Activated CD8-positive, alpha-beta memory T cell treated with anti-CD3 and anti-CD28 coated beads, Interleukin-2, amount 50 U/mL, for 24 hours (primary cell): ENCODE measurements around the gene FBXO5.
A peak's percentile ranks its signal among the peaks of the same experiment; 100 is the strongest.
"Not testable (repeated sequence)": the region's sequence is repeated elsewhere in the genome, so short reads cannot be mapped to it uniquely, and the experiment has no call there.

Experiments used
- DNase-seq: peaks from one replicate; pipeline ENCODE4 v3.0.0-alpha.2; 2020; ENCODE audit errors: extremely low read depth

The FBXO5 gene, protein sequence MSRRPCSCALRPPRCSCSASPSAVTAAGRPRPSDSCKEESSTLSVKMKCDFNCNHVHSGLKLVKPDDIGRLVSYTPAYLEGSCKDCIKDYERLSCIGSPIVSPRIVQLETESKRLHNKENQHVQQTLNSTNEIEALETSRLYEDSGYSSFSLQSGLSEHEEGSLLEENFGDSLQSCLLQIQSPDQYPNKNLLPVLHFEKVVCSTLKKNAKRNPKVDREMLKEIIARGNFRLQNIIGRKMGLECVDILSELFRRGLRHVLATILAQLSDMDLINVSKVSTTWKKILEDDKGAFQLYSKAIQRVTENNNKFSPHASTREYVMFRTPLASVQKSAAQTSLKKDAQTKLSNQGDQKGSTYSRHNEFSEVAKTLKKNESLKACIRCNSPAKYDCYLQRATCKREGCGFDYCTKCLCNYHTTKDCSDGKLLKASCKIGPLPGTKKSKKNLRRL

DNA sequence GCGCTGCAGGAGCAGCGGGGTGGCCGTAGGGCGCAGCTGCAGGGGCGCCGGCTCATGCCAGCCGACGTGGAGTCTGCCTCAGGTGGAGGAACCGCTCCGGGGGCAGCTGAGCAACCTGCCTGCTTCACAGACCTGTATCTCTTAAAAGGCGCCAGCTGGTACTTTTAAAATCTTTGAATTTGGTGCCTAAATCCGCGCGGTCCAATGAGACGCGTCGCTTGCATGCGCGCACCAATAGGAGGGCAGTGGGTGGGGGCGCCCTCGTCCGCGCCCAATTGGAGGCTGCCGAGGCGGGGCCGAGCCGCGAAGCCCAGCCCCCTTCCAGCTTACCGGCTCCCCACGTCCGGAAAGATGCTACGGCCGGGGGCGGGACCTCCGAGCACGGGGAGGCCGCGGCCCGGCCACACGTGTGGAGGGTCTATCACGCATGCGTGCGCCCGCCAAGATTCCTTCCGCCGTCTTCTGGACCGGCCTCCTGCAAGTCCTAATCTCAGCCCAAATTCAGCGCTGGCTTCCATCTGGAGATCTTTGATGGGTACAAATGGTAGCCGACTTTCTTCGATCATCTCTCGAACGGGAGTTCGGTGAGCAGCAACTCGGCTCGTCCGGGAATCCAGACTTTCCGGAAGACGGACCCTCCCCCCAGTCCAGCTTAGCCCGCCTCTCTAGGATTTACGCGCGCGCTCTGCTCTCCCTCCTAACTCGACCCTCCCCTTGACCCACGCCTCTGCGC is at the start of gene FBXO5:
Gene FBXO5, minus strand, starts transcription at position 138 of the 733 bp plus-strand sequence. Its CDS starts 82 bp downstream, at position 56.
- DNase-seq: peak; percentile 90

DNA sequence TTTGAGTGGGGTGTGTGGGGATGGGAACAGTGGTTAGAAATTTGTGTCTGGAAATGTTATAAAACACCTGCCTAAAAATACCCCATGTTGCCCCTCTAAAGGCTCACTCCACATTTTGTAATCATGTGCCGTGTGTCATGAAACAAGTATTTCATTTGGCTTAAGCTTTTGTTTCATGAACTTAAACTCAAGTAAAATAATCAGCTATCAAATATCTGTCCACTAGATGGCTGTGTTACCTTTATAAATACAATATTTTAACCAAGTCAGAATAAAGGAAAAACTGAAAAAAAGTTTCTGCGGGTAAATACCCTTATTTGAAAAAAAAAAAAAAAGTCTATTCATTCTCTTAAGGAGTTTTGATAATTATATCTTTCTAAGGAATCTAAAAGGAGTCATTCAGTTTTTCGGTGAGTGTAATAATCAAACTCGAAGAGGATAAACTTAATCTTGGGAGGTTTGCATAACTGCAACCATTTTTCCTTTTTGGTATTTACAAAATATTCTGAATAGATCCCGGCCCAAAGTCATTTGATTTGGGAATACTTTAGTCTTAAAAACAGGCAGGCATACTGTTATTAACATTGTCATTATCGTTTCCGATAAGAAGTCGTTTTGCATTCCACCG is 49.5 kb upstream of the FBXO5 start:
- DNase-seq: no peak

DNA sequence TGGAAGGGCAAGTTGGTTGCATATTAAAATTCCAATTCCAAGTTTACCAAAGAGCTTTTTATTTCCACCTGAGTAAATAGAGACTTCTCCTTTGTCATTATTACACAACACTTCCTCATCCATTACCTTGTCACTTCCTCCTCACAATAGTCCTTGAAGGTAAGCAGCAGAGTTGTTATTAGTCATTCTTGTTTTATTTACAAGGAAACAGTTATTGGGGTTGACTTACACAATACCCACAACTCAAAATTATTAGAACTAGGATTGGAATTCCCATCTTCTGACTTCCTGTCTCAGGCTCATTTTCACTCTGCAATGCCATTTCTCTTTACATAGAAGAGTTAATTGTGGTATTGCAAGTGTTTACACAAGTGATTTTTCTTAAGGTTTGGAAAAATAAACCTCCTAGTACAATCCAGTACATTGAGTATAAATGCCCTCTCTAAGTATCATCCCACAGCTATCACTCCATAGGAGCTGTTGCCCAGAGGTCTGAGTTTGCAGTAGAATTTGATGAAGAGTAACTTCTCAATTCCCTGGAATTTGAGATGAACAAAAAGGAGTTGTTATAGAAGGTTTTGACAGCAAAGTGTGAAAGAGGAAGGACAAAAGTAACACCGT is 48.6 kb upstream of the FBXO5 start:
- DNase-seq: no peak

DNA sequence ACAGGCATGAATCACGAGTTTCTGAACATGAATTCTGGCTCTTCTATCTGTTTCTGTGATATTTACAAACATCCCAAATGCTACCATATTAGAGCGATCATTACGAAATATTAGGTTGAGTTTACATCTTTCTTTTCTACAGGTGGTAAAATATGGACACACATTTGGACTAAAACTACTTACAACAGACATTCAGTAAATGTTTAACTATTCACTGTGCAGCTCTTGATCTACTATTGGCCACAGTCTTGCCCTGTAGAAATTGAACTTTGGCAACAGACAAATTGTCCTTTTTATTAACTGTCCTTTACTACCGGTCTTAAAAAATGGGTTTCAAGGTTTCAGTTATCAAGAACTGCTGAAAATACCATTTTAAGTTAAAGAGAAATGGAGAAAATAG is 46.1 kb upstream of the FBXO5 start:
- DNase-seq: no peak

DNA sequence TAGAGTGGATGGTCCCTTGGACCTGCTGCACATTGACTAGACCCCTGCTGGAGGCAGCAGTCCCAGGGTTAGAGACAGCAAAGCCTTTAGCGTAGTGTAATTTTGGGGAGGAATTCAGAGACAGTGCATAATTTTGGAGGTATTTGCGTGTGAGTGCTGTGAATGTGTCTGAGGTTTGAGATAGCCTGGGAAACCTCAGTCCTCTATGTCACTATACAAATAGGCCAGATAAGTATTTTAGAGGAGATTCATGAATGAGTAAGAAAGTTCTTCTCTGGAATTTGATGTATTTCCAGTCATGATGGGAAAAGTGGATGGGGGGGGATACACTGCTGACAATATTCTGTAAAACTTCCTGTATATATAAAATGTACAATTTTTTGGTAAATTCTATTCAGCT is 45.4 kb upstream of the FBXO5 start:
- DNase-seq: no peak

DNA sequence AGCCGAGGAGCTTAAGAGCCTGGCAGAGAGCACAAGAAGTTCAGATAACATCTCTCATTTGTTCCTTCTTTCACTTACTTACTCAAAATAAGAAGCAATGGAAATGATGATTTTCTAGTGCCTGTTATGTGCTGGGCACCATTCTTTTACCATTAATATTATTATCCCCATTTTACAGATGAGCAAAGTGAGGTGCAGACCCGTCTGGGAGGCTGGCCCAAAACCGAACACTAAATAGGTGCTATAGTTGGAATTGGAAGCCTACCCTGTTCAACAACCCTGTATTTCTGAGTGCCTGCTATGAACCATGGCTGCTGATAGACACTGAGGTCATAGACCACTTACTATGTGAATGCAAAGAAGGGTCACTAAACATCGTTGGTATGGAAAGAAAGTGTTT is 44.6 kb upstream of the FBXO5 start:
- no peak for DNase-seq

DNA sequence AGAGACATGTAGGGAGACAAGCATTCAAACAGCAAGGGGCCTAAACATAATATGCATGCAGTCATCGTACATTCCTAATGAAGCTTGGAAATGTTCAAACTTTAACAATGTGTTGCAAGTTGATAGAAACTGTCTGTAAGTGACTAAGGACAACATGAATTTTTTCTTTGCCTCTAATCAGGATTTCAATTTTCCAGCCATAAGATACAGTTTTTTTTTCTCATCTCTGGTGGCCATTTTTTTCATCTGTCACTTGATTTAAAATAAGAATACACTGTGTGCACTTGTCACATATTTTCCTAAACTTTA is 41.8 kb upstream of the FBXO5 start:
- DNase-seq: no peak

DNA sequence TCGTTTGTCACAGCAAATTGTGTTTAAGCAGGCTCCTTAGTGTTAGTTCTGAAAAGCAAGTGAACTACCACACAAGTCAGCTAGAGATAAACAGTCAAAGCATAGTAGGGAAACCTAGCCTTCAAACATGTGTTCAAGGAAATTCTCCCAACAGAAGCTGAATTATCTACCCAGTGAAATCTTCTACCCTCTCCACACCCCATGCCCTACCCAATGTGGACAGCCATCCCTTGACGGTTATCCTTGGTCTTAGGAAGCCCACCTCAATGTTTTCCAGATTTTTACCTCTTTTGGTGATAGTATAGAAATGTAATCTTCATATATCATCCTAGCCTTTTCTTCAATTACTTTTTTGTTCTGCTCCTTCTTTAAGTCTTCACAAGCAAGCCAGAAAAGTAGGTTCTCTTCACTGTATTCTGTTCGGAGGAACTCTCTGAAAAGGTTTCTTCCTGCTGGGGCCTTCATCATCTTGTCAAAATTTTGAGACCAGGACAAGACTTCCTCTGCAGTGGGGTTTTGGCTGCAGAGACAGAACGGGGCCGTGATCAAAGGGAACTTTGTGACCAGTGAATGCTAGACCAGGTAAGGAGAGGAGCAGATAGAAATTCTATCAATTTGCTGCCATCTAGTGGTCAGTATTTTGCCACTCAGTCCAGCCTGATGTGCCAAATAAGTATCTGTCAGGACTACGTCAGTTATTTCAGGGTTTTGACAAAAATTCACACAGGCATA is 41.3 kb upstream of the FBXO5 start:
- no peak for DNase-seq

DNA sequence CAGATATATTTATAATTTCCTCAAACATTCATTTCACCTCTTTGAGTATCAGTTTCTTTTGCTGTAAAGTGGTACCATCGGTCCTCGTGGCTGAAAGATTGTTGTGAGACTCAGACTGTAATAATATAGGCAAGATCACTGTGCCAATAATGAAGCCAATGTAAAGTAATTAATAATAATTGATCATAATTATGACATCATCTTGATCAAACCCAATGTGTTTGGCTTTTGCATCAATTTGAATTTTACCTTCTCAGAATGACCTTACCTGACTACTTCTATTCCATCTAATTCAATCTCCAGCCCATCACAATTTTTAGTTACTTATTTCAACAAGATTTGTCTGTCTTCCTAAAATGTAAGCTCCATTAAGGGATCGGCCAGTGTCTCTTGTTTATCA is 35.5 kb upstream of the FBXO5 start:
- DNase-seq: no peak

DNA sequence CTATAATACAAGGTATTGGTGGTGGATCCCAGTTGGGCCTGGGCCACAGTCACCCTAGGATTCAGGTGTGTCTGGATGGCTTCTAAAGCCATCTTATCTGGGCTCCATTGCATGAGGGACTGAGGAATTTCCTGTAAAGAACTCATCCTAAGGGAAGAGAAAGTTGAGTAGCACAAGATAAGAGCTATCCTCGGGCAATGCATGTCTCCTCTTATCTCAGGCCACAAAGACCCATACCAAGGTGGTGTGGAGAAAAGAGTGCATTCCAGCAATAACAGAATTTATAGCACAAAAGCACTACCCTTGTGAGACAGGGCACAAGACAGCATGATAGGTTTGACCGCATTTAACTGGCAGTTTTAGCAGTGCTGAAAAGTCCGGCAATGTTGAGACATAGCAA is 34.0 kb upstream of the FBXO5 start:
- no peak for DNase-seq

DNA sequence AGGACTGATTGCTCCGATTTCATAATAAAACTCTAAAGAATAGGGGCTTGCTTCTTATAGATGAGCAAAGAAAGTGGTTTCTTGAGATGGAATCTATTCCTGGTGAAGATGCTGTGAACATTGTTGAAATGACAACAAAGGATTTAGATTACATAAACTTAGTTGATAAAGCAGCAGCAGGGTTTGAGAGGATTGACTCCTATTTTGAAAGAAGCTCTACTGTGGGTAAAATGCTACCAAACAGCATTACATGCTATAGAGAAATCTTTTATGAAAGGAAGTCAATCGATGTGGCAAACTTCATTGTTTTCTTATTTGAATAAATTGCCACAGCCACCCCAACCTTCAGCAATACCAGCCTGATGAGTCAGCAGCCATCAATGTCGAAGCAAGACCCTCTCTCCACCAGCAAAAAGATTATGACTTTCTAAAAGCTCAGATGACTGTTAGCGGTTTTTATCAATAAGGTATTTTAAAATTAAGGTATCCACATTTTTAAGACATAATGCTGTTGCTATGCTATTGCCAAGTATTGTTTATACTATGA is 32.3 kb upstream of the FBXO5 start:
- no peak for DNase-seq

DNA sequence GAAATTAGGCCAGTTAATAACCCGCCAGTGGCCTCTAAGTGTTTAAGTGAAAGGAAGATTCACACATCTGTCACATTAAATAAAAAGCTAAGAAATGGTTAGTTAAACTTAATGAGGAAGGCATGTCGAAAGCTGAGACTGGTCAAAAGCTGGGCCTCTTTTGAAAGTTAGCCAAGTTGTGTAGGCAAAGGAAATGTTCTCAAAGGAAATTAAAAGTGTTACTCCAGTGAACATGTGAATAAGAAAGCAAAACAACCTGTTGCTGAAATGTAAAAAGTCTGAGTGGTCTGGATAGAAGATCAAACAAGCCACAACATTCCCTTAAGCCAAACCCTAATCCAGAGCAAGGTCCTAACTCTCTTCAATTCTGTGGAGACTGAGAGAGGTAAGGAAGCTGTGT is 30.6 kb upstream of the FBXO5 start:
- DNase-seq: no peak

DNA sequence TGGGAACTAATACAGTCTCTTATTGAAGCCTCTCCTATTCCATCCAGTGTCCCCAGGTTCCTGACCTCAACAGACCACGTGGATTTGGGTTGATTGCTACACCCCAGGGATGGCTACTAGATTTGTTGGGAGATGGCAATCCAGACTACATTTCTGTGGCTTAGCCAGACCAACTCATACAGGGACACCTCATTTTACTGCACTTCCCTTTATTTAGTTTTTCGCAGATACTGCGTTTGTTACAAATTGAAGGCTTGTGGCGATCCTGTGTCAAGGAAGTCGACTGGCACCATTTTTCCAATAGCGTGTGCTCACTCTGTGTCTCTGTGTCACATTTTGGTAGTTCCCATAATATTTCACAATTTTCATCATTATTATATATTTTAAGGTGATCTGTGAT is 30.0 kb upstream of the FBXO5 start:
- DNase-seq: no peak

DNA sequence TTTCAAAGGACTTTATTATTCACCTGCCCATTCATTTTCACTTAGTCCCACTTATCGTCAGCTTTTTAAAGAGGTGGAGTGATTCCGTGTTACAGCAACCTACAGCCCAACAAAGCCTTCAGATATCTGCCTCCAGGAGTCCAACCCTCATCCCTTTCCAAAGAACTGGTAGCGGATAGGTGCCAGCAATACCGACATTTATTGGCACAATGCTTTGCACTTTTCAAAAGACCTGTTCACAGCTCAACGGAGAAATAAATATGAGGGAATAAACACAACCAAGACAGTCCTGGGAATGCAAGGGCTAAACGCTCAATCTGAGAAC is 20.5 kb upstream of the FBXO5 start:
- DNase-seq: no peak

DNA sequence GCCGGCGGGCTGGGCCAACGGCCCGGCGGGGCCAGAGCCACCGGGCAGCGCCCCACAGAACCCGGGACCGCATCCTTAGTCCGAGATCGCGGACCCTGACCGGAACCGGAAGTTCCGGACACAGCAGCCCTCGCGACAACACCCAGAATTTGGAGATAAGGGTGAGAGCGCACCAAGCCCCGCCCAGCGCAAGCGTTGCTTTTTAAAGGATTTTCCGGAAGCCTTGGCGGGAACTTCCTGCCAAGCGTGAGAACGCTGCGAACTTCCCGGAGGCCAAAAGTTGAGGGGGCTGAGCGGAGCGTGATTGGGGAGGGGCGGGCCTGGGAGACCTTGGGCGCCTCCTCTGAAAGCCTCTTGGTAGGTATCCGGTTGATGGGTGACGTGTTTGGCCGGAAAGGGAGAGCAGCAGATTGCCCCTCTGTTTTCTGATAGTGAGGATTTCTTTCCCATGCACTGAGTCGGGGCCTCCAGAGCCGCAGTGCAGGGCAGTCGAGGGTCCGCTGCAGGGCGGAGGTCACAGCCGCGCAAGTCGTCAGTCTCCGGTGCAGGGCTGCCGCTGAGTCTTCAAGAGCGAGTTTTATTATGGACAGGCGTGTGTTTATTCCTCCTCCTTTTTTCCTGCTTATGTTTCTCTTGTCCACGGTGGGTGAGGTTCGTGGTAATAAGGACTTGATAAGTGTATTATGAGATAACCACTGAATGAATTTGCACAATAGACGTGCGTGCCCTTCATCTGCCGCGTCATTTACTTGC is 19.9 kb upstream of the FBXO5 start, which contains the start of gene MTRF1L:
Gene MTRF1L, minus strand, starts transcription at position 97 of the 753 bp plus-strand sequence. Its CDS starts 24 bp downstream, at position 73.
- DNase-seq: peak; percentile 83

DNA sequence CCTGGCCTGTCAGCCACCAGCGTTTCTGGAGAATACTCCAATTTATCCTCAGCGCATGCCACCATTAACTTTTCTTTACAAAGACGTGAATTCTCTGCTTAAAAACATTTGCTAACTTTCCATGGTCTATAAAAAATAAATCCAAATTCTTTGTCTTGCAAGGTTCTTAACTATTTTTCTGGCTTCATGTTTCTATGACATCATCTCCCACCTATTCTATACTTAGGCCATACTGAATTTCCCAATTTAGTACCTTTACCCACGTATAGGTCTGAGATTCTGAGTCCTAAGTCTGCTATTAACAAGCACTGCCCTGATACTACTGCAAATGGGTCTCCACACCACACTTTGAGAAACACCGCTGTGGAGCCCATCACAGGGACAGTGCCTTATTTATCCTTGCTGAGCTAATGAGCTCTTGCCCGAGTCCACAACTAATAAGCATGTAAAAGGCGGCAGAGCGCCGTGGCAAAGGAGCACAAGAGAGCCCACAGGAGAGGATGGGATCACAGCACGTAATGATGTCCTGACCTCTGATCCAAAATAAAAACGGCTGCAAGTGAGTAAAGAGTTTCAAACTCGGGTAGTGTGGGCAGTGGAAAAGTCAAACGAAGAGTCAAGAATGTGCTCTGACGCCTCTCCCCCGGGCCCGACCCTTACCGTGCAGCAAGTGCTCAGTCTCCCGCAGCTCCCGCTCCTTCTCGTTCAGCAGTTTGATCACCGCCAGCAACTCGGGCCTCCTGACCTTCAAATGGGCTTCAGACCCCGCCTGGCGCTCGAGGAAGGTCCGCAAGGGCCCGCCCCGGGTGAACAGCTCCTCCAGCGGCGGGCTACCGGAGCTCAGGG is 19.1 kb upstream of the FBXO5 start:
- DNase-seq: no peak

DNA sequence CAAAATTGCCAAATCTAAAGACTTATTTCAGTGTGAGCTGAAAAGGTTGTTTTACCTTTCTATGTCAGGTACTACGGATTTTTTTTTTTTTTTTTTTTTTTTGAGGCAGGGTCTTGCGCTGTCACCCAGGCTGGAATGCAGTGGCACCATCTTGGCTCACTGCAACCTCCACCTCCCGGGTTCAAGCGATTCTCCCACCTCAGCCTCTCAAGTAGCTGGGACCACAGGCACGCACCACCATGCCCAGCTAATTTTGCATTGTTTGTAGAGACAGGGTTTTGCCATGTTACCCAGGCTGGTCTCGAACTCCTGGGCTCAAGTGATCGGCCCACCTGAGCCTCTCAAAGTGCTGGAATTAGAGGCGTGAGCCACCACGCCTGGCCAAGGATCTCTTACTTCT is 17.9 kb upstream of the FBXO5 start:
- DNase-seq: not testable (repeated sequence)

DNA sequence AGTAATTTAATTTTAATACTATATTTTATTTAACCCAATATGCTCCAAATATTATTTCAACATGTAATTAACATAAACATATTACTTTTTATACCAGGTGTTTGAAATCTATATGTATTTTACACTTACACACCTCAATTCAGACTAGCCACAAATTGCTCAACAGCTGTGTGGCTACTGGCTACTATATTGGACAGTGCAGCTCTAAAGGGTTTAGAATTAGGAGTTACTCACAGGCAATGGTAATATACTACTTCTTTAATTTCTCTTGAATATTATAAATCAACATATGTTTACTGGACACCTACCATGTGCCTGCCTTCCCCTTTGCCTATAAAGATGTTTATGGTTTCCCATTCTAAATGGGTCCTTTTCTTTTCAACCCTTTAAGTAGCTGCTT is 17.4 kb upstream of the FBXO5 start:
- no peak for DNase-seq

DNA sequence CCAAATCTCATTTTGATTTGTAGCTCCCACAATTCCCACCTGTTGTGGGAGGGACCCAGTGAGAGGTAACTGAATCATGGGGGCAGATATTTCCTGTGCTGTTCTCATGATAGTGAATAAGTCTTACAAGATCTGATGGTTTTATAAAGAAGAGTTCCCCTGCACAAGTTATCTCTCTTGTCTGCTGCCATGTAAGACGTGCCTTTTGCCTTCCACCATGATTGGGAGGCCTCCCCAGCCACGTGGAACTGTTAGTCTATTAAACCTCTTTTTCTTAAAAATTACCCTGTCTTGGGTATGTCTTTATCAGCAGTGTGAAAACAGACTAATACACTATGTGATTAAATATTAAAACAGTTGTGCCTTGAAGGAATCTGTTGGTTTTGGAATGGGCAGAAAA is 16.7 kb upstream of the FBXO5 start:
- not testable (repeated sequence) for DNase-seq

DNA sequence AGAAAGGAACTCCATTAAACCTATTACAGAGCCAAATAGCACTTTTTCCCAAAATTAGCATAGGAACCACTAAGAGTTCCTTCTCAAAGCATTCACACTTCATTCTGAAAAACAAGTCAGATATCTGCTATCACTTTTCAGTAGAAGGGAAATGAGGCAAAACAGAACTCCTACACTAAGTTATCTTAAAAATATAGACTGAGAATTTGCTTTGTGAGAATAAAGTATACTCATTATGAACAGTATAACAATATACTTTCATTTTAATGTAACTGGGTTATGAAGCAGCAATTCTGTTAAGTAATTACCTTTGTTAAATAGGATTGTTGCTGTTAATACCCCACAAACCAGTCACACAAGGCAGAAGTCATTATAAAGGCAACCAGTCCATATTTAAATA is 11.0 kb upstream of the FBXO5 start:
- no peak for DNase-seq
